GM21390 (cell line): ENCODE results near the gene ISY1.
"Not testable (repeated sequence)": the region's sequence is repeated elsewhere in the genome, so short reads cannot be mapped to it uniquely, and the experiment has no call there.

Experiments
- ATAC-seq: cut with Tn5 transposase; IDR thresholded peaks from one replicate; pipeline ENCODE4 v1.9.1; 2021; ENCODE audit not compliant: unreplicated experiment

Gene ISY1

GRCh38 chr3:129160891-129161859 is at the start of gene ISY1:
TSS of gene ISY1 (minus strand) at chr3:129161063. CDS start at chr3:129160975, 88 bp downstream.
- peak; percentile 73 for ATAC-seq

- no peak for ATAC-seq
These were observed 46.6 kb upstream of the ISY1 start for GRCh38 chr3:129207479-129207878.

GRCh38 chr3:129205109-129205832 is 44.4 kb upstream of the ISY1 start:
- ATAC-seq = no peak

GRCh38 chr3:129204473-129204872 is 43.6 kb upstream of the ISY1 start:
- ATAC-seq = no peak

GRCh38 chr3:129199366-129199765 is 38.5 kb upstream of the ISY1 start:
- ATAC-seq = no peak

- no peak for ATAC-seq
These were observed 36.5 kb upstream of the ISY1 start for GRCh38 chr3:129197321-129197720.

GRCh38 chr3:129196601-129197000 is 35.7 kb upstream of the ISY1 start:
- no peak for ATAC-seq

- no peak for ATAC-seq
These were observed 34.9 kb upstream of the ISY1 start for GRCh38 chr3:129195731-129196256.

- ATAC-seq = not testable (repeated sequence)
These were observed 28.9 kb upstream of the ISY1 start for GRCh38 chr3:129189793-129190192.

GRCh38 chr3:129187857-129188256 is 27.0 kb upstream of the ISY1 start:
- ATAC-seq = no peak

- no peak for ATAC-seq
These were observed 24.9 kb upstream of the ISY1 start for GRCh38 chr3:129185783-129186182.

- not testable (repeated sequence) for ATAC-seq
These were observed 24.1 kb upstream of the ISY1 start for GRCh38 chr3:129184784-129185542.

- no peak for ATAC-seq
These were observed 23.5 kb upstream of the ISY1 start for GRCh38 chr3:129184396-129184657.

- peak; percentile 95 for ATAC-seq
These were observed 22.9 kb upstream of the ISY1 start, which contains the start of gene CNBP for GRCh38 chr3:129183569-129184395. TSS of gene CNBP (minus strand) at chr3:129183896. CDS start at chr3:129171757, 12,139 bp downstream.

- no peak for ATAC-seq
These were observed 21.7 kb upstream of the ISY1 start for GRCh38 chr3:129182390-129183185.

- ATAC-seq = no peak
These were observed 21.0 kb upstream of the ISY1 start for GRCh38 chr3:129181819-129182218.

GRCh38 chr3:129180461-129180860 is 19.6 kb upstream of the ISY1 start:
- ATAC-seq = no peak

- ATAC-seq = no peak
These were observed 15.2 kb upstream of the ISY1 start for GRCh38 chr3:129176051-129176450.

GRCh38 chr3:129173725-129174124 is 12.9 kb upstream of the ISY1 start:
- no peak for ATAC-seq
